HepG2 (cell line): Measurements from ENCODE around the gene SH2D3C. TPM values are rescaled to one million over a fixed set of nuclear protein-coding genes. Genes with fewer than 3 reads are reported as not detected.

Source experiments
- CENPX ChIP-seq: sonication (generic); formaldehyde crosslinking; IDR thresholded peaks from 2 replicates; pipeline ENCODE4 v1.9.0; 2021; ENCODE audit warnings: mild to moderate bottlenecking, missing genetic modification reagents, moderate library complexity
- ERF ChIP-seq: IDR thresholded peaks from 2 replicates; pipeline ENCODE4 v1.6.1; 2018; ENCODE audit warnings: missing biosample characterization, missing genetic modification reagents
- FOXK1 ChIP-seq: sonication (generic); formaldehyde crosslinking; IDR thresholded peaks from 2 replicates; pipeline ENCODE4 v1.4.0; 2020; ENCODE audit warnings: low read depth, missing genetic modification reagents, borderline replicate concordance
- IKZF4 ChIP-seq: sonication (generic); formaldehyde crosslinking; IDR thresholded peaks from 2 replicates; pipeline ENCODE4 v1.5.1; 2020; ENCODE audit warnings: borderline replicate concordance, mild to moderate bottlenecking, low read depth, missing genetic modification reagents; ENCODE audit errors: not compliant biosample characterization
- SALL1 ChIP-seq: sonication (generic); formaldehyde crosslinking; IDR thresholded peaks from 2 replicates; pipeline ENCODE4 v1.8.0; 2022; ENCODE audit warnings: mild to moderate bottlenecking, missing genetic modification reagents
- ZNF564 ChIP-seq: sonication (generic); formaldehyde crosslinking; IDR thresholded peaks from 2 replicates; pipeline ENCODE4 v1.8.1; 2023; ENCODE audit warnings: mild to moderate bottlenecking, missing genetic modification reagents
- polyA plus RNA-seq, 8 experiments: library from polyadenylated mRNA; depleted of rRNA in 3 of 8; stranded (reverse) in 7 of 8; unstranded in 1 of 8; fragments of >200 nt; fragmentation: Illumina TruSeq in 4 of 8; extraction: Trizol in 4 of 8; gene quantifications; 2 replicates each; pipeline versions ENCODE4 v1.2.1 to v1.2.3, GENCODE V29; 2011 to 2016; ENCODE audit warnings: low read depth in 4 of 8, missing spikeins in 1 of 8, mixed read lengths in 1 of 8; ENCODE audit not compliant: insufficient read depth in 1 of 8
- total RNA-seq, 5 experiments: library from RNA; depleted of rRNA; stranded (reverse); fragments of >200 nt; fragmentation: Illumina TruSeq; extraction: Trizol; gene quantifications; 2 replicates each; pipeline ENCODE4 v1.2.3, GENCODE V29; 2016; ENCODE audit warnings: low read depth in 1 of 5
- TF ChIP-seq, protein P1 (sequence below): sonication (generic); formaldehyde crosslinking; IDR thresholded peaks from 2 replicates; pipeline ENCODE4; 2020; ENCODE audit warnings: missing genetic modification reagents, mild to moderate bottlenecking, borderline replicate concordance
- TF ChIP-seq, protein P2 (sequence below): sonication (generic); formaldehyde crosslinking; IDR thresholded peaks from 2 replicates; pipeline ENCODE4 v1.8.0; 2022; ENCODE audit warnings: mild to moderate bottlenecking, missing genetic modification reagents, borderline replicate concordance
- TF ChIP-seq, protein P3 (sequence below): sonication (generic); formaldehyde crosslinking; IDR thresholded peaks from 2 replicates; pipeline ENCODE4 v1.4.0; 2020; ENCODE audit warnings: missing genetic modification reagents
- TF ChIP-seq, protein P4 (sequence below): IDR thresholded peaks from 2 replicates; pipeline ENCODE4 v1.6.1; 2012; ENCODE audit warnings: inconsistent platforms
- TF ChIP-seq, protein P5 (sequence below): sonication (generic); formaldehyde crosslinking; IDR thresholded peaks from 2 replicates; pipeline ENCODE4 v1.5.1; 2020; ENCODE audit warnings: missing genetic modification reagents, mild to moderate bottlenecking, borderline replicate concordance
- TF ChIP-seq, protein P6 (sequence below): IDR thresholded peaks from 2 replicates; pipeline ENCODE4 v1.4.0; 2020; ENCODE audit warnings: mild to moderate bottlenecking, missing genetic modification reagents
- TF ChIP-seq, protein P7 (sequence below): sonication (generic); formaldehyde crosslinking; conservative IDR thresholded peaks from 2 replicates; pipeline ENCODE4 v1.4.0; 2020; ENCODE audit warnings: missing genetic modification reagents

Gene SH2D3C
- total and polyA plus RNA-seq, 2 of the 13 experiments (the other 11 are each of a cell fraction or from before 2014, with no cell fraction given) = not detected

DNA sequence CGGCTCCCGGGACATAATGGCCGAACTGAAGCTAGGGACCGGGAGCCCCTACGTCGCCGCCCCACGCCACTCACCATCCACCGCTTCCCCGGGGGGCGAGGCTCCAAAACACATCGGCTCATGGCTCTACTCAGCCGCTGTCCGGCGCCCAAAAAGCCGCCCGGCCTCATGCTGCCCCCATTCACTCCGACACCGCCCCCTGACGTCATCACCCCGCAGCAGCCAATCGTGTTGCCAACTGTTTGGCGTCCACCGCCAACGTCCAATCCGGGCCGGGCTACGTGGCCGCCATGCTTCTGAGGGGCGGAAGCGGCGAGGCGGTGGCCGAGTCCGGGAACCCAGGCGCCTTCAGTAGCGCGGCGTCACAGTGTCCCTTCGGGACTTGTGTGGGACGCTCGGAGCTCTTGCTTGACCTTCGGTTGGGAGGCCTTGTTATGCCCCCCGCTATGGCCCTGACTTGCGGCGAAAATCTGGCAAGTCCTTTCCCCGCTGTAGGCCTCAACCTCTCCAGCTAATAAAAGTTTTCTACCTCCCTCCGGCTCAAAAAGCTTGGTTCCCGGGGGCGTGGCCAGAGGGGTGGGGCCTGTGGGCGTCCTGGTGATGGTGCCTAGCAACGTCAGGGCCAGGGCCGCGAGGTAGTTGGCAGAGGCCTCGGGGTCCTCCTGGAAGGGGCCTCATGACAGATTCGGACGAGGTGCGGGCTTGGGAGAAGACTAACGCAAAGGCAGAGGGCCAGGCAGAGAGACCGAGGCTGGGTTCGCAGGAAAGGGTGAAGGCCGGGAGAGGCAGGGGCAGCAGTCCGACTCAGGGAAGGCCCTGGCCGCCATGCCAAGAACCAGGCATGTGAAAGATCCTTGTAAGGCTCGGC, 62.8 kb downstream of the SH2D3C start, which contains the start of the genes PTRH1 and TTC16 (continued):
- TF ChIP-seq, protein P1, sequence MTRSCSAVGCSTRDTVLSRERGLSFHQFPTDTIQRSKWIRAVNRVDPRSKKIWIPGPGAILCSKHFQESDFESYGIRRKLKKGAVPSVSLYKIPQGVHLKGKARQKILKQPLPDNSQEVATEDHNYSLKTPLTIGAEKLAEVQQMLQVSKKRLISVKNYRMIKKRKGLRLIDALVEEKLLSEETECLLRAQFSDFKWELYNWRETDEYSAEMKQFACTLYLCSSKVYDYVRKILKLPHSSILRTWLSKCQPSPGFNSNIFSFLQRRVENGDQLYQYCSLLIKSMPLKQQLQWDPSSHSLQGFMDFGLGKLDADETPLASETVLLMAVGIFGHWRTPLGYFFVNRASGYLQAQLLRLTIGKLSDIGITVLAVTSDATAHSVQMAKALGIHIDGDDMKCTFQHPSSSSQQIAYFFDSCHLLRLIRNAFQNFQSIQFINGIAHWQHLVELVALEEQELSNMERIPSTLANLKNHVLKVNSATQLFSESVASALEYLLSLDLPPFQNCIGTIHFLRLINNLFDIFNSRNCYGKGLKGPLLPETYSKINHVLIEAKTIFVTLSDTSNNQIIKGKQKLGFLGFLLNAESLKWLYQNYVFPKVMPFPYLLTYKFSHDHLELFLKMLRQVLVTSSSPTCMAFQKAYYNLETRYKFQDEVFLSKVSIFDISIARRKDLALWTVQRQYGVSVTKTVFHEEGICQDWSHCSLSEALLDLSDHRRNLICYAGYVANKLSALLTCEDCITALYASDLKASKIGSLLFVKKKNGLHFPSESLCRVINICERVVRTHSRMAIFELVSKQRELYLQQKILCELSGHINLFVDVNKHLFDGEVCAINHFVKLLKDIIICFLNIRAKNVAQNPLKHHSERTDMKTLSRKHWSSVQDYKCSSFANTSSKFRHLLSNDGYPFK (CRISPR knock-in tag) = peak; percentile 95
- TF ChIP-seq, protein P2, sequence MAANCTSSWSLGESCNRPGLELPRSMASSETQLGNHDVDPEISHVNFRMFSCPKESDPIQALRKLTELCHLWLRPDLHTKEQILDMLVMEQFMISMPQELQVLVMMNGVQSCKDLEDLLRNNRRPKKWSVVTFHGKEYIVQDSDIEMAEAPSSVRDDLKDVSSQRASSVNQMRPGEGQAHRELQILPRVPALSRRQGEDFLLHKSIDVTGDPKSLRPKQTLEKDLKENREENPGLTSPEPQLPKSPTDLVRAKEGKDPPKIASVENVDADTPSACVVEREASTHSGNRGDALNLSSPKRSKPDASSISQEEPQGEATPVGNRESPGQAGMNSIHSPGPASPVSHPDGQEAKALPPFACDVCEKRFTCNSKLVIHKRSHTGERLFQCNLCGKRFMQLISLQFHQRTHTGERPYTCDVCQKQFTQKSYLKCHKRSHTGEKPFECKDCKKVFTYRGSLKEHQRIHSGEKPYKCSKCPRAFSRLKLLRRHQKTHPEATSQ (CRISPR knock-in tag) = no peak
- TF ChIP-seq, protein P3, sequence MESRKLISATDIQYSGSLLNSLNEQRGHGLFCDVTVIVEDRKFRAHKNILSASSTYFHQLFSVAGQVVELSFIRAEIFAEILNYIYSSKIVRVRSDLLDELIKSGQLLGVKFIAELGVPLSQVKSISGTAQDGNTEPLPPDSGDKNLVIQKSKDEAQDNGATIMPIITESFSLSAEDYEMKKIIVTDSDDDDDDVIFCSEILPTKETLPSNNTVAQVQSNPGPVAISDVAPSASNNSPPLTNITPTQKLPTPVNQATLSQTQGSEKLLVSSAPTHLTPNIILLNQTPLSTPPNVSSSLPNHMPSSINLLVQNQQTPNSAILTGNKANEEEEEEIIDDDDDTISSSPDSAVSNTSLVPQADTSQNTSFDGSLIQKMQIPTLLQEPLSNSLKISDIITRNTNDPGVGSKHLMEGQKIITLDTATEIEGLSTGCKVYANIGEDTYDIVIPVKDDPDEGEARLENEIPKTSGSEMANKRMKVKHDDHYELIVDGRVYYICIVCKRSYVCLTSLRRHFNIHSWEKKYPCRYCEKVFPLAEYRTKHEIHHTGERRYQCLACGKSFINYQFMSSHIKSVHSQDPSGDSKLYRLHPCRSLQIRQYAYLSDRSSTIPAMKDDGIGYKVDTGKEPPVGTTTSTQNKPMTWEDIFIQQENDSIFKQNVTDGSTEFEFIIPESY (CRISPR knock-in tag) = no peak
- peak; percentile 77 for TF ChIP-seq FOXK1
- TF ChIP-seq, protein P4, sequence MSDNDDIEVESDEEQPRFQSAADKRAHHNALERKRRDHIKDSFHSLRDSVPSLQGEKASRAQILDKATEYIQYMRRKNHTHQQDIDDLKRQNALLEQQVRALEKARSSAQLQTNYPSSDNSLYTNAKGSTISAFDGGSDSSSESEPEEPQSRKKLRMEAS = peak; percentile 62
- TF ChIP-seq, protein P5, sequence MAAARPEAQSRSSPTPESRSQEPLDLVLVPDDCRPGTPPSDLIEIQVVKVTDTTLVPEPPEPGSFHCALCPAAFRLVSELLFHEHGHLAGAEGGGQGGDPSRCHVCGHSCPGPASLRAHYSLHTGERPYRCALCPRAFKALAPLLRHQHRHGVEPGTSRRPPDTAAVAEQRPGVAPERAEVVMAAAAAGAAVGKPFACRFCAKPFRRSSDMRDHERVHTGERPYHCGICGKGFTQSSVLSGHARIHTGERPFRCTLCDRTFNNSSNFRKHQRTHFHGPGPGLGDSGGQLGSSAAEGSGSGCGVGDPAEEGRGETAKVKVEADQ (CRISPR knock-in tag) = 0 out of 2 replicates have a peak, but pooled peaks have one; percentile 57
- TF ChIP-seq, protein P6, sequence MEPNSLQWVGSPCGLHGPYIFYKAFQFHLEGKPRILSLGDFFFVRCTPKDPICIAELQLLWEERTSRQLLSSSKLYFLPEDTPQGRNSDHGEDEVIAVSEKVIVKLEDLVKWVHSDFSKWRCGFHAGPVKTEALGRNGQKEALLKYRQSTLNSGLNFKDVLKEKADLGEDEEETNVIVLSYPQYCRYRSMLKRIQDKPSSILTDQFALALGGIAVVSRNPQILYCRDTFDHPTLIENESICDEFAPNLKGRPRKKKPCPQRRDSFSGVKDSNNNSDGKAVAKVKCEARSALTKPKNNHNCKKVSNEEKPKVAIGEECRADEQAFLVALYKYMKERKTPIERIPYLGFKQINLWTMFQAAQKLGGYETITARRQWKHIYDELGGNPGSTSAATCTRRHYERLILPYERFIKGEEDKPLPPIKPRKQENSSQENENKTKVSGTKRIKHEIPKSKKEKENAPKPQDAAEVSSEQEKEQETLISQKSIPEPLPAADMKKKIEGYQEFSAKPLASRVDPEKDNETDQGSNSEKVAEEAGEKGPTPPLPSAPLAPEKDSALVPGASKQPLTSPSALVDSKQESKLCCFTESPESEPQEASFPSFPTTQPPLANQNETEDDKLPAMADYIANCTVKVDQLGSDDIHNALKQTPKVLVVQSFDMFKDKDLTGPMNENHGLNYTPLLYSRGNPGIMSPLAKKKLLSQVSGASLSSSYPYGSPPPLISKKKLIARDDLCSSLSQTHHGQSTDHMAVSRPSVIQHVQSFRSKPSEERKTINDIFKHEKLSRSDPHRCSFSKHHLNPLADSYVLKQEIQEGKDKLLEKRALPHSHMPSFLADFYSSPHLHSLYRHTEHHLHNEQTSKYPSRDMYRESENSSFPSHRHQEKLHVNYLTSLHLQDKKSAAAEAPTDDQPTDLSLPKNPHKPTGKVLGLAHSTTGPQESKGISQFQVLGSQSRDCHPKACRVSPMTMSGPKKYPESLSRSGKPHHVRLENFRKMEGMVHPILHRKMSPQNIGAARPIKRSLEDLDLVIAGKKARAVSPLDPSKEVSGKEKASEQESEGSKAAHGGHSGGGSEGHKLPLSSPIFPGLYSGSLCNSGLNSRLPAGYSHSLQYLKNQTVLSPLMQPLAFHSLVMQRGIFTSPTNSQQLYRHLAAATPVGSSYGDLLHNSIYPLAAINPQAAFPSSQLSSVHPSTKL = 0 out of 2 replicates have a peak, but pooled peaks have one; percentile 18
- TF ChIP-seq SALL1 (CRISPR knock-in tag) = peak; percentile 29; the same call in 1 of the 2 replicates
- peak; percentile 78 for TF ChIP-seq ERF (CRISPR knock-in tag)
- TF ChIP-seq, protein P7, sequence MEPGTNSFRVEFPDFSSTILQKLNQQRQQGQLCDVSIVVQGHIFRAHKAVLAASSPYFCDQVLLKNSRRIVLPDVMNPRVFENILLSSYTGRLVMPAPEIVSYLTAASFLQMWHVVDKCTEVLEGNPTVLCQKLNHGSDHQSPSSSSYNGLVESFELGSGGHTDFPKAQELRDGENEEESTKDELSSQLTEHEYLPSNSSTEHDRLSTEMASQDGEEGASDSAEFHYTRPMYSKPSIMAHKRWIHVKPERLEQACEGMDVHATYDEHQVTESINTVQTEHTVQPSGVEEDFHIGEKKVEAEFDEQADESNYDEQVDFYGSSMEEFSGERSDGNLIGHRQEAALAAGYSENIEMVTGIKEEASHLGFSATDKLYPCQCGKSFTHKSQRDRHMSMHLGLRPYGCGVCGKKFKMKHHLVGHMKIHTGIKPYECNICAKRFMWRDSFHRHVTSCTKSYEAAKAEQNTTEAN (CRISPR knock-in tag) = 0 out of 2 replicates have a peak, but pooled peaks have one; percentile 46
- no peak for TF ChIP-seq CENPX (CRISPR knock-in tag)
- no peak for TF ChIP-seq ZNF564 (CRISPR knock-in tag)
- peak; percentile 7 for TF ChIP-seq IKZF4
